GM12878 (cell line): ENCODE results near the gene TSSC4. TPM values are rescaled to one million over a fixed set of nuclear protein-coding genes. Genes with fewer than 3 reads are reported as not detected.

Source experiments
- ATAC-seq: fragments of 200-7000 bp; cut with Tn5 transposase; 3 replicates; pipeline ENCODE4 v1.9.1; 2020; ENCODE audit warnings: mild to moderate bottlenecking, moderate library complexity
- BruUV-seq: library from RNA; stranded (reverse); fragments of 400-500 nt; replicated peaks from 2 replicates; lab custom pipeline; 2021; lab: Mats Ljungman, UMichigan
- CTCF ChIA-PET: fragments of 300-600 bp; sonication (Branson Sonifier 250); formaldehyde crosslinking; extraction: SDS; loops from one replicate; lab custom pipeline; 2021; ENCODE audit warnings: inconsistent platforms; lab: Yijun Ruan, JAX
- POLR2A ChIA-PET: fragments of 350-600 bp; formaldehyde crosslinking; extraction: SDS; loops from one replicate; lab custom pipeline; 2021; ENCODE audit warnings: inconsistent platforms; lab: Charles Lee
- RAD21 ChIA-PET: fragments of 300-600 bp; sonication (Branson Sonifier 250); formaldehyde crosslinking; loops from one replicate; lab custom pipeline; 2023; ENCODE audit warnings: antibody characterized with exemption; ENCODE audit not compliant: unreplicated experiment; lab: Charles Lee
- SMC1A ChIA-PET: fragments of 300-600 bp; sonication (Branson Sonifier 250); formaldehyde crosslinking; loops from one replicate; lab custom pipeline; 2023; ENCODE audit not compliant: unreplicated experiment, uncharacterized antibody; lab: Charles Lee
- DNase-seq: peaks from one replicate; pipeline ENCODE4 v3.0.0-alpha.2; 2011; ENCODE audit warnings: low read depth, low spot score
- FAIRE-seq: peaks from 3 replicates; lab custom pipeline; 2011; peaks lifted over from hg19 to GRCh38; lab: Jason Lieb, UNC
- H2AFZ ChIP-seq: 2 replicates; pipeline ENCODE4 v1.6.0; 2011; ENCODE audit warnings: low read depth, low read length, control low read depth; ENCODE audit not compliant: control insufficient read depth
- H3K27ac ChIP-seq: 2 replicates; pipeline ENCODE4 v1.5.1; 2011; ENCODE audit warnings: control low read depth; ENCODE audit not compliant: control insufficient read depth, insufficient read depth
- H3K27me3 ChIP-seq, 2 experiments: replicated peaks in 1 of 2; 2 replicates each; pipeline versions ENCODE4 v1.6.0 to v1.6.1; 2011; ENCODE audit warnings: low read length in 1 of 2; ENCODE audit not compliant: control insufficient read depth in 2 of 2, insufficient read depth in 2 of 2
- H3K36me3 ChIP-seq, 2 experiments: 2 replicates each; pipeline ENCODE4 v1.5.1; 2011; ENCODE audit warnings: low read length in 1 of 2; ENCODE audit not compliant: control insufficient read depth in 2 of 2, insufficient read depth in 2 of 2
- H3K4me1 ChIP-seq: 2 replicates; pipeline ENCODE4 v1.6.1; 2011; ENCODE audit warnings: mild to moderate bottlenecking, low read length, moderate library complexity, mixed read lengths; ENCODE audit not compliant: control insufficient read depth, insufficient read depth
- H3K4me2 ChIP-seq: 2 replicates; pipeline ENCODE4 v1.6.0; 2011; ENCODE audit warnings: control low read depth; ENCODE audit not compliant: control insufficient read depth, insufficient read depth
- H3K4me3 ChIP-seq: fragments of 200-600 bp; sonication (generic); 2 replicates; pipeline ENCODE4 v1.5.1; 2016
- H3K79me2 ChIP-seq: 2 replicates; pipeline ENCODE4 v1.6.0; 2011; ENCODE audit warnings: low read length; ENCODE audit not compliant: control insufficient read depth, insufficient read depth
- H3K9ac ChIP-seq: 2 replicates; pipeline ENCODE4 v1.8.0; 2011; ENCODE audit warnings: low read length, control low read depth, mixed read lengths; ENCODE audit not compliant: control insufficient read depth, insufficient read depth
- H3K9me3 ChIP-seq: replicated peaks from 3 replicates; pipeline ENCODE4 v1.5.1; 2011; ENCODE audit warnings: mild to moderate bottlenecking, low read length; ENCODE audit not compliant: control insufficient read depth, insufficient read depth
- H4K20me1 ChIP-seq: 2 replicates; pipeline ENCODE4 v1.6.0; 2011; ENCODE audit not compliant: control insufficient read depth, insufficient read depth
- CHD4 ChIP-seq: fragments of 200-600 bp; sonication (generic); IDR thresholded peaks from 2 replicates; pipeline ENCODE4 v1.6.1; 2016; ENCODE audit warnings: mild to moderate bottlenecking
- E4F1 ChIP-seq: fragments of 450-650 bp; IDR thresholded peaks from 2 replicates; pipeline ENCODE4 v1.6.1; 2018; ENCODE audit warnings: borderline replicate concordance, mild to moderate bottlenecking; ENCODE audit not compliant: partially characterized antibody
- ELK1 ChIP-seq: IDR thresholded peaks from 2 replicates; pipeline ENCODE4 v1.6.1; 2012; ENCODE audit warnings: low read depth, low read length, improper control_type of control experiment
- IRF3 ChIP-seq: fragments of 450-650 bp; IDR thresholded peaks from 2 replicates; pipeline ENCODE4 v1.6.1; 2014; ENCODE audit warnings: mild to moderate bottlenecking
- IRF4 ChIP-seq: IDR thresholded peaks from 2 replicates; pipeline ENCODE4 v1.6.1; 2011; ENCODE audit warnings: low read depth, low read length
- JUNB ChIP-seq: IDR thresholded peaks from 2 replicates; pipeline ENCODE4 v1.6.1; 2016; ENCODE audit warnings: antibody characterized with exemption, mild to moderate bottlenecking
- MLLT1 ChIP-seq: fragments of 450-650 bp; IDR thresholded peaks from 2 replicates; pipeline ENCODE4 v1.6.1; 2016; ENCODE audit warnings: mild to moderate bottlenecking
- MYC ChIP-seq: IDR thresholded peaks from 2 replicates; pipeline ENCODE4 v1.6.1; 2011; ENCODE audit warnings: mild to moderate bottlenecking, low read length, moderate library complexity, inconsistent platforms; ENCODE audit not compliant: insufficient read depth, insufficient replicate concordance, insufficient read length, severe bottlenecking
- NFIC ChIP-seq: IDR thresholded peaks from 2 replicates; pipeline ENCODE4 v1.6.1; 2012; ENCODE audit warnings: low read depth, mild to moderate bottlenecking, inconsistent platforms, low read length, moderate library complexity
- PAX5 ChIP-seq: IDR thresholded peaks from 2 replicates; pipeline ENCODE4 v1.6.1; 2011; ENCODE audit warnings: low read depth, low read length, borderline replicate concordance
- PAX8 ChIP-seq: fragments of 450-650 bp; IDR thresholded peaks from 2 replicates; pipeline ENCODE4 v1.6.1; 2017; ENCODE audit warnings: mild to moderate bottlenecking, moderate library complexity
- PML ChIP-seq: IDR thresholded peaks from 2 replicates; pipeline ENCODE4 v1.6.1; 2012; ENCODE audit warnings: low read length, inconsistent platforms
- RAD51 ChIP-seq: fragments of 450-650 bp; IDR thresholded peaks from 2 replicates; pipeline ENCODE4 v1.6.1; 2016; ENCODE audit warnings: moderate library complexity, mild to moderate bottlenecking, inconsistent platforms
- RFX5 ChIP-seq: IDR thresholded peaks from 2 replicates; pipeline ENCODE4 v1.6.1; 2011; ENCODE audit warnings: low read depth, low read length, improper control_type of control experiment
- SMC3 ChIP-seq: IDR thresholded peaks from 2 replicates; pipeline ENCODE4 v1.6.1; 2011; ENCODE audit warnings: low read length, improper control_type of control experiment, borderline replicate concordance
- SUZ12 ChIP-seq: fragments of 200-600 bp; sonication (generic); IDR thresholded peaks from one replicate; pipeline ENCODE4 v1.6.1; 2018; ENCODE audit warnings: antibody characterized with exemption, mild to moderate bottlenecking; ENCODE audit not compliant: unreplicated experiment
- WGBS: methylation state at CpG from one replicate; pipeline ENCODE4 v1.1.6; 2016; ENCODE audit warnings: low lambda C conversion rate; ENCODE audit not compliant: insufficient replicate concordance, insufficient coverage; ENCODE audit errors: missing lambda C conversion rate; 5-methylcytosine and 5-hydroxymethylcytosine counted together
- in situ Hi-C: fragments of 300-500 bp; cut with MboI; formaldehyde crosslinking; loops from 9 replicates; pipeline ENCODE4 v1.14.3; 2018; ENCODE audit warnings: mixed read lengths
- intact Hi-C: fragments of 100-400 bp; cut with micrococcal nuclease; formaldehyde crosslinking; loops from one replicate; pipeline ENCODE4 v1.14.2; 2022; ENCODE audit not compliant: unreplicated experiment
- polyA plus RNA-seq, 11 experiments: library from polyadenylated mRNA; depleted of rRNA in 4 of 11; unstranded in 6 of 11; stranded (reverse) in 5 of 11; fragments of >200 nt; fragmentation: Nextera tagmentation in 4 of 11; fragmentation: Illumina TruSeq in 1 of 11; extraction: Ambion mirVana in 4 of 11; extraction: Trizol in 1 of 11; gene quantifications; 1 replicate in 1 of 11; 2 replicates in 10 of 11; pipeline versions ENCODE4 v1.2.1 to v1.2.3, GENCODE V29; 2011 to 2016; ENCODE audit warnings: inconsistent platforms in 2 of 11, missing spikeins in 2 of 11, low read depth in 1 of 11
- total RNA-seq, 4 experiments: library from RNA; depleted of rRNA in 3 of 4; stranded (reverse); fragments of >200 nt in 3 of 4; fragmentation: Illumina TruSeq in 1 of 4; extraction: Trizol in 1 of 4; gene quantifications; 2 replicates each; pipeline versions ENCODE4 v1.2.1 to v1.2.3, GENCODE V29; 2013 to 2021

TSSC4 gene
- total and polyA plus RNA-seq, 10 of the 15 experiments (the other 5 are each of a cell fraction or from before 2014, with no cell fraction given): 0.69 to 70.1 (median 25.7) TPM

GRCh38 chr11:2380396-2380795 is 20.2 kb upstream of the TSSC4 start (continued):
- TF ChIP-seq MLLT1 (no peak), ELK1 (no peak), JUNB (no peak)

GRCh38 chr11:2380807-2381350 is 19.7 kb upstream of the TSSC4 start:
- RAD21 ChIA-PET: interaction anchor here (1.3 kb wide), 1 partner anchor 76 kb away, joined by 3 read pairs; no protein-coding TSS in a partner anchor
- ATAC-seq (peak; percentile 50), DNase-seq (peak; percentile 55), FAIRE-seq (peak; percentile 49)
- Histone ChIP-seq H3K4me1 (peaks cover 57% of the 10 kb centered on the region), H3K9ac (peak overlapping the region; percentile 63; the same call in 1 of the 2 replicates), H3K79me2 (peaks cover 76% of the 10 kb centered on the region), H4K20me1 (no peaks in the 10 kb centered on the region; the same call in none of the 2 replicates), H2AFZ (no peak overlapping the region), H3K27ac (peak overlapping the region; percentile 75), H3K4me2 (peak overlapping the region; percentile 96), H3K4me3 (peak overlapping the region; percentile 61), H3K9me3 (no peaks in the 10 kb centered on the region; the same call in 2 of the 3 replicates), H3K27me3 (no peaks in the 10 kb centered on the region), H3K36me3 (no peaks in the 10 kb centered on the region; a peak in 1 of 4 replicates)
- intact Hi-C loops: loop anchor here (5.0 kb wide), 1 partner anchor 529 kb away; the partner anchor contains the start of gene LSP1
- in situ Hi-C loops: loop anchor here (5.0 to 25.0 kb wide), 2 partner anchors 529 to 1569 kb away; partner anchors contain the start of genes LSP1, PIDD1, PNPLA2 and RPLP2
- BruUV-seq: no TSS peak
- CTCF ChIA-PET: interaction anchor here (0.6 kb wide), 1 partner anchor 221 kb away, joined by 3 read pairs; no protein-coding TSS in a partner anchor
- POLR2A ChIA-PET: no interaction called here
- 5% methylated on average over 20 of the region's 20 CpGs for WGBS
- SMC1A ChIA-PET: no interaction called here
- no peak for TF ChIP-seq RFX5
- TF ChIP-seq PAX5: no peak
- no peak for TF ChIP-seq SMC3
- no peak for TF ChIP-seq NFIC
- no peak for TF ChIP-seq RAD51
- no peak for TF ChIP-seq IRF3
- TF ChIP-seq MYC: no peak
- TF ChIP-seq IRF4: no peak
- no peak for TF ChIP-seq SUZ12
- no peak for TF ChIP-seq CHD4
- no peak for TF ChIP-seq PML
- no peak for TF ChIP-seq E4F1
- no peak for TF ChIP-seq PAX8
